Common myeloid progenitor, CD34-positive (primary cell): ENCODE results near the gene APOA1.
"Not testable (repeated sequence)": the region's sequence is repeated elsewhere in the genome, so short reads cannot be mapped to it uniquely, and the experiment has no call there.

ENCODE experiments used
- CTCF ChIA-PET: fragments of 350-600 bp; sonication (Branson Sonifier 250); formaldehyde crosslinking; loops from one replicate; lab custom pipeline; 2021; ENCODE audit warnings: antibody characterized with exemption; lab: Charles Lee
- POLR2A ChIA-PET: fragments of 350-600 bp; sonication (Branson Sonifier 250); formaldehyde crosslinking; loops from one replicate; lab custom pipeline; 2021; ENCODE audit warnings: antibody characterized with exemption; lab: Charles Lee
- DNase-seq, 3 donors: peaks; one replicate each; pipeline versions ENCODE4 v3.0.0 to v3.0.0-alpha.2; 2013
- H3K27ac ChIP-seq, 2 experiments: 1 replicate in 1 of 2; 2 replicates in 1 of 2; pipeline ENCODE4 v1.7.0; 2013; ENCODE audit warnings: inconsistent platforms in 2 of 2, low read length in 2 of 2, mild to moderate bottlenecking in 2 of 2, low read depth in 1 of 2, moderate library complexity in 1 of 2; ENCODE audit not compliant: severe bottlenecking in 2 of 2, insufficient read depth in 1 of 2, poor library complexity in 1 of 2
- H3K27me3 ChIP-seq, 5 experiments: replicated peaks in 2 of 5; 1 replicate in 3 of 5; 2 replicates in 2 of 5; pipeline versions ENCODE4 v1.6.1 to v1.7.0; 2013; ENCODE audit warnings: low read length in 4 of 5, mild to moderate bottlenecking in 2 of 5, moderate library complexity in 2 of 5, inconsistent platforms in 1 of 5; ENCODE audit not compliant: insufficient read depth in 5 of 5, control insufficient read depth in 4 of 5
- H3K36me3 ChIP-seq, 4 experiments: 1 replicate in 2 of 4; 2 replicates in 2 of 4; pipeline versions ENCODE4 v1.6.1 to v1.7.0; 2013; ENCODE audit warnings: low read length in 3 of 4, control low read depth in 1 of 4, mild to moderate bottlenecking in 1 of 4; ENCODE audit not compliant: control insufficient read depth in 4 of 4, insufficient read depth in 4 of 4
- H3K4me1 ChIP-seq, 4 experiments: 1 replicate in 3 of 4; 2 replicates in 1 of 4; pipeline versions ENCODE4 v1.6.1 to v1.7.1; 2013; ENCODE audit warnings: low read length in 3 of 4, mild to moderate bottlenecking in 3 of 4, control low read depth in 1 of 4, inconsistent platforms in 1 of 4, moderate library complexity in 1 of 4; ENCODE audit not compliant: control insufficient read depth in 4 of 4, insufficient read depth in 4 of 4; ENCODE audit errors: control extremely low read depth in 1 of 4
- H3K4me3 ChIP-seq, 7 experiments: 1 replicate in 4 of 7; 2 replicates in 3 of 7; pipeline versions ENCODE4 v1.5.1 to v1.7.0; 2013; ENCODE audit warnings: mild to moderate bottlenecking in 7 of 7, low read length in 6 of 7, moderate library complexity in 6 of 7, inconsistent platforms in 2 of 7, low read depth in 2 of 7, control low read depth in 1 of 7; ENCODE audit not compliant: insufficient read depth in 4 of 7, control insufficient read depth in 1 of 7; ENCODE audit errors: extremely low read depth in 1 of 7
- H3K9me3 ChIP-seq, 5 experiments: 1 replicate in 4 of 5; 2 replicates in 1 of 5; pipeline versions ENCODE4 v1.6.1 to v1.7.1; 2013; ENCODE audit warnings: low read length in 4 of 5, mild to moderate bottlenecking in 2 of 5, inconsistent platforms in 1 of 5, low read depth in 1 of 5, moderate library complexity in 1 of 5; ENCODE audit not compliant: control insufficient read depth in 4 of 5, insufficient read depth in 2 of 5; ENCODE audit errors: control extremely low read depth in 1 of 5
- WGBS: methylation state at CpG from one replicate; pipeline ENCODE4 v1.1.5; 2013; ENCODE audit not compliant: insufficient coverage; 5-methylcytosine and 5-hydroxymethylcytosine counted together

Gene APOA1

GRCh38 chr11:116812109-116812508 lies 25.3 kb downstream of the APOA1 start:
- POLR2A ChIA-PET, result no interaction called here

GRCh38 chr11:116811194-116811593 lies 26.2 kb downstream of the APOA1 start:
- 100% methylated on average over 2 of the region's 3 CpGs for WGBS
- no peaks in the 10 kb centered on the region for H3K9me3 ChIP-seq
- no peak overlapping the region for H3K4me3 ChIP-seq
- H3K36me3 ChIP-seq, result no peaks in the 10 kb centered on the region
- ChIA-PET POLR2A (interaction anchor here (1.2 kb wide), 1 partner anchor 39 kb away, joined by 3 read pairs; no protein-coding TSS in a partner anchor), CTCF (no interaction called here)
- no peak for DNase-seq
- H3K27me3 ChIP-seq, result peaks cover 0 to 2% (median 0%) of the 10 kb centered on the region in 5 experiments
- H3K27ac ChIP-seq, result no peak overlapping the region
- no peaks in the 10 kb centered on the region for H3K4me1 ChIP-seq

More at GRCh38 chr11:116812109-116812508, 25.3 kb downstream of the APOA1 start:
- no peaks in the 10 kb centered on the region for H3K9me3 ChIP-seq
- no peaks in the 10 kb centered on the region for H3K36me3 ChIP-seq
- DNase-seq, result no peak
- no peaks in the 10 kb centered on the region for H3K4me1 ChIP-seq
- peaks cover 0 to 2% (median 0%) of the 10 kb centered on the region in 5 experiments for H3K27me3 ChIP-seq
- no peak overlapping the region for H3K4me3 ChIP-seq
- CTCF ChIA-PET, result interaction anchor here (1.3 to 2.0 kb wide), 2 partner anchors 11 to 22 kb away, joined by 6 to 14 read pairs; partner anchors contain the start of genes APOA4 and APOA5
- no peak overlapping the region for H3K27ac ChIP-seq
- no CpG with 5 or more reads among the region's 4 CpGs for WGBS

GRCh38 chr11:116808262-116809175 lies 28.9 kb downstream of the APOA1 start:
- Histone ChIP-seq H3K4me1 (no peaks in the 10 kb centered on the region), H3K4me3 (no peak overlapping the region), H3K27ac (no peak overlapping the region), H3K27me3 (peaks cover 0 to 2% (median 0%) of the 10 kb centered on the region in 5 experiments), H3K9me3 (no peaks in the 10 kb centered on the region), H3K36me3 (no peaks in the 10 kb centered on the region)
- ChIA-PET POLR2A (no interaction called here), CTCF (no interaction called here)
- WGBS, result 92% methylated on average over 9 of the region's 14 CpGs
- DNase-seq, result no peak

GRCh38 chr11:116807601-116808261 lies 29.7 kb downstream of the APOA1 start:
- H3K4me3 ChIP-seq, result no peak overlapping the region
- 100% methylated on average over 3 of the region's 6 CpGs for WGBS
- H3K36me3 ChIP-seq, result no peaks in the 10 kb centered on the region
- no peaks in the 10 kb centered on the region for H3K4me1 ChIP-seq
- ChIA-PET CTCF (interaction anchor here (1.1 kb wide), 1 partner anchor 28 kb away, joined by 4 read pairs; no protein-coding TSS in a partner anchor), POLR2A (interaction anchor here (0.6 kb wide), 1 partner anchor 12 kb away, joined by 6 read pairs; no protein-coding TSS in a partner anchor)
- peaks cover 0 to 2% (median 0%) of the 10 kb centered on the region in 5 experiments for H3K27me3 ChIP-seq
- no peak overlapping the region for H3K27ac ChIP-seq
- no peak for DNase-seq
- no peaks in the 10 kb centered on the region for H3K9me3 ChIP-seq

- H3K36me3 ChIP-seq, result no peaks in the 10 kb centered on the region
- no peak overlapping the region for H3K27ac ChIP-seq
- H3K4me1 ChIP-seq, result no peaks in the 10 kb centered on the region
- ChIA-PET POLR2A (no interaction called here), CTCF (interaction anchor here (1.2 kb wide), 1 partner anchor 10 kb away, joined by 3 read pairs; no protein-coding TSS in a partner anchor)
- no peaks in the 10 kb centered on the region for H3K9me3 ChIP-seq
- 75% methylated on average over 3 of the region's 3 CpGs for WGBS
- H3K27me3 ChIP-seq, result peaks cover 0 to 2% (median 0%) of the 10 kb centered on the region in 5 experiments
- no peak overlapping the region for H3K4me3 ChIP-seq
- DNase-seq, result no peak
These were observed 33.4 kb downstream of the APOA1 start for GRCh38 chr11:116804001-116804400.

- DNase-seq, CTCF ChIA-PET, H3K36me3 ChIP-seq, H3K27me3 ChIP-seq, H3K4me1 ChIP-seq, H3K9me3 ChIP-seq, H3K27ac ChIP-seq, POLR2A ChIA-PET, H3K4me3 ChIP-seq: not testable (repeated sequence)
These were observed 35.8 kb downstream of the APOA1 start for GRCh38 chr11:116801662-116802061.
